HFFc6 (cell line): Measurements from ENCODE around the gene DOCK4. TPM values are rescaled to one million over a fixed set of nuclear protein-coding genes. Genes with fewer than 3 reads are reported as not detected.
A peak's percentile ranks its signal among the peaks of the same experiment; 100 is the strongest.
"Not testable (repeated sequence)": the region's sequence is repeated elsewhere in the genome, so short reads cannot be mapped to it uniquely, and the experiment has no call there.

Experiments used
- DNase-seq: peaks from one replicate; pipeline ENCODE4 v3.0.0-alpha.2; 2018
- H3K27ac Mint-ChIP-seq: 2 replicates; pipeline ENCODE4 v1.8.0; 2020; ENCODE audit warnings: mild to moderate bottlenecking, mixed read lengths
- H3K27me3 Mint-ChIP-seq: 2 replicates; pipeline ENCODE4 v1.8.0; 2021; ENCODE audit warnings: mild to moderate bottlenecking, moderate library complexity, mixed read lengths; ENCODE audit not compliant: insufficient read depth
- H3K36me3 Mint-ChIP-seq: 2 replicates; pipeline ENCODE4 v1.8.0; 2021; ENCODE audit warnings: low read depth, mixed read lengths
- H3K4me1 Mint-ChIP-seq: 2 replicates; pipeline ENCODE4 v1.8.0; 2020; ENCODE audit warnings: low read depth, mixed read lengths
- H3K4me3 Mint-ChIP-seq: 2 replicates; pipeline ENCODE4 v1.8.0; 2020; ENCODE audit warnings: mild to moderate bottlenecking, moderate library complexity, mixed read lengths
- H3K9me3 Mint-ChIP-seq: 2 replicates; pipeline ENCODE4 v1.8.0; 2020; ENCODE audit warnings: mild to moderate bottlenecking, mixed read lengths
- CTCF ChIP-seq: fragments of 200-600 bp; sonication (generic); IDR thresholded peaks from 2 replicates; pipeline ENCODE4 v1.5.0; 2021; ENCODE audit warnings: antibody characterized with exemption, mild to moderate bottlenecking
- total RNA-seq, 6 experiments: library from RNA; stranded (reverse); fragmentation: NEBNext Ultra II Directional; extraction: Animal tissue kit (Norgen Biotek cat#: 25700); gene quantifications; 2 replicates in 1 of 6; 3 replicates in 5 of 6; pipeline ENCODE4 v1.2.3, GENCODE V29; 2021

DOCK4 gene
- total RNA-seq, 6 experiments from 2014 or later = 2.2 to 3.9 (median 3.3) TPM

DNA sequence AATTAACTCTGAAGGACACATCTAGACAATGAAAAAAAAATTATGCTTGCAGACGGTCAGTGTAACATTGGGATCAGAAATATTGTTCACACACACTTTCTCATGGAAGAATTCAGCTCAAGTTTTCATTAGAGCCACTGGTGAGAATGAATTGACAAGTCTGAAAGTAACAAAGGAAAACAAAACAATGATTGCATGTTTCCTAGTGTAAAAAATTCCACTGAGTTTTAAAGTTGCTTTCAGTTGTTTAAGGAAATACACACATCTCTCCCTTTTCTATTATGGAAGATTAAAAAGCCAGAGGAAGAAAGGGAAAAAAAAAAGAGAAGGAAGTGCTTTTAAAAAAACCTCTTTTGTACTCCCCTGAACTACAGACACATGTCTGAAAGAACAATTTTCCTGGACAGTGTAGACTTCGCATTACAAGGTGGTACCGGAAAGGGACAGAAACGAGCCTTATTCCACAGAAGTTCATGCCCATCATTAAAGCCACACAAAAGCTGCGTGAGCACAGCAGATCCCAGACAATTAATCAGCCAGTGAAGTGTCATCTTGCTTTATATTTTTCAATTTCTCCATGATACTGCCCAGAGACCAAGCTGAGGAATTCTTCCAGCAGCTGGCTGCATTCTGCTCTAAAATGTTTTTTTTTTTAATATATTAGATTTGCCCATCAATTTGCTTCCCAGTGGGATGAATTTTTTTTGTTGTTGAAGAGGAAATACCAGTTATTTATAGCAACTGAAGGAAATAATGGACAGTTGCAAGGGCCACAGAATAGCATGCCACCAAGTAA, 294.8 kb downstream of the DOCK4 start:
- H3K27ac Mint-ChIP-seq = no peak overlapping the region
- DNase-seq = no peak
- H3K36me3 Mint-ChIP-seq = no peaks in the 10 kb centered on the region
- no peak overlapping the region for H3K4me3 Mint-ChIP-seq
- H3K4me1 Mint-ChIP-seq = no peaks in the 10 kb centered on the region; the same call in 1 of the 2 replicates
- no peaks in the 10 kb centered on the region for H3K9me3 Mint-ChIP-seq
- no peak for TF ChIP-seq CTCF
- peaks cover 4% of the 10 kb centered on the region for H3K27me3 Mint-ChIP-seq

DNA sequence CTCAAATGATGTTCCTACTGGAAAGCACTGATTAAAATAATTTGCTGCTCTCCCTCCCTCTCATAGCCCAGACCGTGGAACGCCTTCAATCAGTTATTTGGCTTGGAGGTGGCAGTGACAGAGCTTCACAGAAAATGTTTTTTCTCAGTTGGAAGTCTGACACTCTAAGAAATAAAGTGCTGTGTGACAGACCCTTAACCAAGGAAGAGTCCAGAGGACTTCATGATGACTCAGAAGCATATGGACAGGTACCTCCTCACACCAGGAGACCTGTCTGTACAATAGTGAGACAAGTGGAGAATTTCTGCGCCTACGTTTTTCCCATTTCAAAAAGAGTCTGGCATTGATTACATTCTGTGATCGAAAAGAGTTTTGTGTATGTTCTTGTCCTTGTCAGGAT, 295.5 kb downstream of the DOCK4 start:
- Mint-ChIP-seq H3K27ac (no peak overlapping the region), H3K4me1 (no peaks in the 10 kb centered on the region; the same call in 1 of the 2 replicates), H3K36me3 (no peaks in the 10 kb centered on the region), H3K27me3 (peaks cover 4% of the 10 kb centered on the region), H3K9me3 (no peaks in the 10 kb centered on the region), H3K4me3 (no peak overlapping the region)
- no peak for DNase-seq
- TF ChIP-seq CTCF = no peak

DNA sequence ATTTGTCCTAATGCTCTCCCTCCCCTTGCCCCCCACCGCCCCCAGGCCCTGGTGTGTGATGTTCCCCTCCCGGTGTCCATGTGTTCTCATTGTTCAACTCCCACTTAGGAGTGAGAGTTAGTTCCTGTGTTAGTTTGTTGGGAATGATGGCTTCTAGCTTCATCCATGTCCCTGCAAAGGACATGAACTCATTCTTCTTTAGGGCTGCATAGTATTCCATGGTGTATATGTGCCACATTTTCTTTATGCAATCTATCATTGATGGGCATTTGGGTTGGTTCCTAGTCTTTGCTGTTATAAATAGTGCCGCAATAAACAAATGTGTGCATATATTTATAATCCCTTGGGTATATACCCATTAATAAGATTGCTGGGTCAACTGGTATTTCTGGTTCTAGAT, 297.5 kb downstream of the DOCK4 start:
- H3K36me3 Mint-ChIP-seq, H3K27ac Mint-ChIP-seq, H3K4me3 Mint-ChIP-seq, DNase-seq, H3K9me3 Mint-ChIP-seq, H3K27me3 Mint-ChIP-seq, H3K4me1 Mint-ChIP-seq: not testable (repeated sequence)

DNA sequence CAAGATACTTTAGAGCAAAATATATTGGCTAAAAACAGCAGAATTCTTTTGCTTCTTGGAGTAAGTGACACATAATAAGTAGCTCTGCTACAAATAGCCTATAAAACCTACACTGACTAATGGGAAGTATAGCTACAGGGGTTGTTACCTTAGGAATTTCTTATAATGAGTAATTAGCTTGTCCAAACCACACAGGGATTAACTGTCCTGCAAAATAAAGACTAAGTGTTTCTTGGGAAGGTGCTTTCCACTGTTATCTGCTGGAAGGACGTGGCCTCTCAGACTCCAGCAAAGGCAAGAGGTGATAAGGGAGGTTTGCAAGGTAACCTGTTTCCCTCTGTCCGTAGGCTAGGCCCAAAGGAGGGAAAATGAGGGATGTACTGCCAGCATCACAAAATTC, 302.4 kb downstream of the DOCK4 start:
- DNase-seq = peak; percentile 1
- H3K4me3 Mint-ChIP-seq = no peak overlapping the region
- no peak overlapping the region for H3K27ac Mint-ChIP-seq
- H3K9me3 Mint-ChIP-seq = no peaks in the 10 kb centered on the region
- H3K36me3 Mint-ChIP-seq = no peaks in the 10 kb centered on the region
- no peak for TF ChIP-seq CTCF
- H3K27me3 Mint-ChIP-seq = peaks cover 3% of the 10 kb centered on the region
- peaks cover 9% of the 10 kb centered on the region for H3K4me1 Mint-ChIP-seq

GRCh38 chr7:111903016-111903415, 303.2 kb downstream of the DOCK4 start:
- Mint-ChIP-seq H3K36me3 (no peaks in the 10 kb centered on the region), H3K9me3 (no peaks in the 10 kb centered on the region), H3K27ac (no peak overlapping the region), H3K27me3 (peaks cover 2% of the 10 kb centered on the region), H3K4me3 (no peak overlapping the region), H3K4me1 (peaks cover 9% of the 10 kb centered on the region)
- DNase-seq = no peak
- no peak for TF ChIP-seq CTCF

GRCh38 chr7:111900283-111900682, 305.9 kb downstream of the DOCK4 start:
- TF ChIP-seq CTCF = no peak
- Mint-ChIP-seq H3K36me3 (no peaks in the 10 kb centered on the region), H3K4me1 (peaks cover 9% of the 10 kb centered on the region), H3K27ac (no peak overlapping the region), H3K4me3 (no peak overlapping the region), H3K27me3 (peaks cover 1% of the 10 kb centered on the region; the same call in 1 of the 2 replicates), H3K9me3 (no peaks in the 10 kb centered on the region)
- no peak for DNase-seq
